B cell (primary cell): Measurements from ENCODE around the gene TEDC1.

Experiments used
- CTCF ChIP-seq: fragments of 200-600 bp; IDR thresholded peaks from one replicate; pipeline ENCODE4 v1.8.0; 2022; ENCODE audit warnings: antibody characterized with exemption, mild to moderate bottlenecking
- EZH2 ChIP-seq: IDR thresholded peaks from 2 replicates; pipeline ENCODE4 v1.6.1; 2012; ENCODE audit warnings: borderline replicate concordance, low read depth, mild to moderate bottlenecking, moderate library complexity, low read length; ENCODE audit not compliant: insufficient read depth, poor library complexity, severe bottlenecking

- TF ChIP-seq CTCF (no peak), EZH2 (no peak)
Observed at GRCh38 chr14:105472486-105472991, 18.5 kb upstream of the TEDC1 start.
